Ishikawa (cell line): ENCODE measurements around the gene TBC1D22A.

ENCODE experiments used
- CEBPB ChIP-seq: IDR thresholded peaks from 2 replicates; pipeline ENCODE4 v1.6.1; 2012
- CREB1 ChIP-seq: IDR thresholded peaks from 2 replicates; pipeline ENCODE4 v1.6.1; 2012; ENCODE audit warnings: low read depth
- EGR1 ChIP-seq: IDR thresholded peaks from 2 replicates; pipeline ENCODE4 v1.6.1; 2012
- EP300 ChIP-seq: IDR thresholded peaks from 2 replicates; pipeline ENCODE4 v1.6.1; 2012; ENCODE audit warnings: borderline replicate concordance
- FOXM1 ChIP-seq: IDR thresholded peaks from 2 replicates; pipeline ENCODE4 v1.6.1; 2012; ENCODE audit warnings: low read depth, borderline replicate concordance
- MAX ChIP-seq: IDR thresholded peaks from 2 replicates; pipeline ENCODE4 v1.6.1; 2012
- NFIC ChIP-seq: IDR thresholded peaks from 2 replicates; pipeline ENCODE4 v1.6.1; 2012
- RAD21 ChIP-seq: IDR thresholded peaks from 2 replicates; pipeline ENCODE4 v1.6.1; 2012; ENCODE audit warnings: low read depth
- REST ChIP-seq: IDR thresholded peaks from 2 replicates; pipeline ENCODE4 v1.6.1; 2012; ENCODE audit warnings: low read depth, mild to moderate bottlenecking
- TAF1 ChIP-seq: IDR thresholded peaks from 2 replicates; pipeline ENCODE4 v1.6.1; 2012; ENCODE audit warnings: low read depth, mild to moderate bottlenecking
- TCF12 ChIP-seq: IDR thresholded peaks from 2 replicates; pipeline ENCODE4 v1.6.1; 2012; ENCODE audit warnings: low read depth
- TEAD4 ChIP-seq: IDR thresholded peaks from 2 replicates; pipeline ENCODE4 v1.6.1; 2012
- USF1 ChIP-seq: IDR thresholded peaks from 2 replicates; pipeline ENCODE4 v1.6.1; 2012
- YY1 ChIP-seq: IDR thresholded peaks from 2 replicates; pipeline ENCODE4 v1.6.1; 2012; ENCODE audit warnings: low read depth
- ZBTB7A ChIP-seq: IDR thresholded peaks from 2 replicates; pipeline ENCODE4 v1.6.1; 2012; ENCODE audit warnings: low read depth

Gene TBC1D22A

GRCh38 chr22:46977656-46978343 is 215.3 kb downstream of the TBC1D22A start:
- TF ChIP-seq CREB1 (no peak), REST (no peak), RAD21 (no peak), TAF1 (no peak), TCF12 (no peak), EP300 (no peak), ZBTB7A (no peak), TEAD4 (no peak), MAX (no peak), CEBPB (no peak), NFIC (no peak), USF1 (no peak), FOXM1 (no peak), YY1 (no peak), EGR1 (no peak)

GRCh38 chr22:46979506-46979905 is 217.1 kb downstream of the TBC1D22A start:
- TF ChIP-seq YY1 (no peak), CEBPB (no peak), TAF1 (no peak), TCF12 (no peak), CREB1 (no peak), ZBTB7A (no peak), FOXM1 (no peak), NFIC (no peak), EGR1 (no peak), TEAD4 (no peak), EP300 (no peak), RAD21 (no peak), USF1 (no peak), REST (no peak), MAX (no peak)

- TF ChIP-seq ZBTB7A = no peak
- no peak for TF ChIP-seq EGR1
Measured at GRCh38 chr22:46980392-46980791, 217.9 kb downstream of the TBC1D22A start.

- TF ChIP-seq ZBTB7A (no peak), NFIC (no peak), FOXM1 (no peak), TAF1 (no peak), RAD21 (no peak), EGR1 (no peak), USF1 (no peak), REST (no peak), CEBPB (no peak), YY1 (no peak), CREB1 (no peak), TCF12 (no peak), EP300 (no peak), MAX (no peak), TEAD4 (no peak)
Measured at GRCh38 chr22:46982635-46983034, 220.2 kb downstream of the TBC1D22A start.
